Diencephalon (tissue), 1 donor: ENCODE measurements around the gene F2R. TPM values are rescaled to one million over a fixed set of nuclear protein-coding genes. Genes with fewer than 3 reads are reported as not detected.

Source experiments
- small RNA-seq: library from RNA; depleted of rRNA; stranded (forward); fragments of <200 nt; gene quantifications from one replicate; pipeline ENCODE3, GENCODE V24; 2014
- total RNA-seq: library from RNA; depleted of rRNA; stranded (reverse); fragments of >200 nt; gene quantifications from one replicate; pipeline ENCODE4 v1.2.3, GENCODE V29; 2014

Gene F2R
- total RNA-seq = 28.6 TPM

GRCh38 chr5:76715736-76716455 is at the start of gene F2R:
Gene F2R (plus strand): TSS chr5:76716126. CDS start chr5:76716308, 182 bp downstream.

Small RNA genes within 50 kb of the gene (small RNA-seq; reads per million reads assigned to genes)
- gene RF02154 (not detected), gene RF02155 (not detected)

Other genes starting within 250 kb of the F2R start
- gene F2RL2, start 92.7 kb upstream of the F2R start, total RNA-seq = 1.2 TPM
- gene F2RL1, start 102.9 kb downstream of the F2R start, total RNA-seq = 3.0 TPM
- not detected for gene S100Z, start 133.9 kb downstream of the F2R start, total RNA-seq
- 17.8 TPM for gene CRHBP, start 236.9 kb downstream of the F2R start, total RNA-seq